B cell (primary cell): ENCODE results near the gene TMEM87B.

ENCODE experiments used
- CTCF ChIP-seq: fragments of 200-600 bp; IDR thresholded peaks from one replicate; pipeline ENCODE4 v1.8.0; 2022; ENCODE audit warnings: antibody characterized with exemption, mild to moderate bottlenecking
- EZH2 ChIP-seq: IDR thresholded peaks from 2 replicates; pipeline ENCODE4 v1.6.1; 2012; ENCODE audit warnings: borderline replicate concordance, low read depth, mild to moderate bottlenecking, moderate library complexity, low read length; ENCODE audit not compliant: insufficient read depth, poor library complexity, severe bottlenecking

DNA sequence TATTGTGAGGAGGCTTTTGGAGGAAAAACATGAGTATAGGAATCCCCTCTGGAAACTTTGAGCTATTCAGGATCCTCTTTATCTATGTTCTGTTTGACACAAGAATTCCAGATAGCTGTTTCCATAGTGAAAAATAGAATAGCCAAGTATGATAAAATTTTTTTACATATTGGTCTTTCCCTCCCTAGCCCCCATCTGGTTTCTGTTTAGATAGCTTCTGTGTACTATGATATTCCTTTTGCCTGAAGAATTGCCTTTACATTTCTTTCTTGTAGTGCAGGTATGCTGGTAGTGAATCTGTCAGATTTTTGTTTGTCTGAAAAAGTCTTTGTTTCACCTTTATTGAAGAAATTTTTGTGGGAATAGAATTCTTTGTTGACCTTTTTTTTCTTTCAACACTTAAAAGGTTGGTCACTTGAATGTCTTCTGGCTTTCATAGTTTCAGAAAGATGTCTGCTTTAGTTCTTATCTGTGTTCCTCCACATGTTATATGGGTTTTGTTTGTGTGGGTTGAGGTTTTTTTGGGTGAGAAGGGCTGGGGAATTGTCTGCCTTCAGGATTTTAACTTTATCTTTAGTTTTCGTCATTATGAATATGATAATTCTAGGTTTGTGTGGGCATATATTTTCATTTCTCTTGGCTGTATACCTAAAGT is 53.2 kb downstream of the TMEM87B start:
- TF ChIP-seq CTCF (no peak), EZH2 (no peak)
